HS-5 (cell line): ENCODE results near the gene GPR180.
A peak's percentile ranks its signal among the peaks of the same experiment; 100 is the strongest.

Experiments
- DNase-seq: peaks from one replicate; pipeline ENCODE4 v3.0.0-alpha.2; 2012; ENCODE audit warnings: low read depth

The GPR180 gene

DNA sequence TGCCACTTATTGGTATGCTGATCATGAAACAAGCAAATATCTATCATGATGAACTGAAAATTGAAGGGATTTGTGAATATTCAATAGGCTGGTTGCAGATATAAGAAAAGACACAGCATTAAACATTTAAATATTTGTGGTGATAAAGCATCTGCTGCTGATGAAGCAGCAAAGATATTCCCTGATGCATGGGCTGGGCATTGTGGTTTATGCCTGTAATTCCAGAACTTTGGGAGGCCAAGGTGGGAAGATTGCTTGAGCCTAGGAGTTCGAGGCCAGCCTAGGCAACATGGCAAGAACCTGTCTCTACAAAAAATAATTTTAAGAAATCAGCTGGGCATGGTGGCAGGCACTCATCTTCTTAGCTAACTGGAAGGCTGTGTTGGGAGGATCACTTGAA lies 54.5 kb downstream of the GPR180 start:
- DNase-seq: no peak

DNA sequence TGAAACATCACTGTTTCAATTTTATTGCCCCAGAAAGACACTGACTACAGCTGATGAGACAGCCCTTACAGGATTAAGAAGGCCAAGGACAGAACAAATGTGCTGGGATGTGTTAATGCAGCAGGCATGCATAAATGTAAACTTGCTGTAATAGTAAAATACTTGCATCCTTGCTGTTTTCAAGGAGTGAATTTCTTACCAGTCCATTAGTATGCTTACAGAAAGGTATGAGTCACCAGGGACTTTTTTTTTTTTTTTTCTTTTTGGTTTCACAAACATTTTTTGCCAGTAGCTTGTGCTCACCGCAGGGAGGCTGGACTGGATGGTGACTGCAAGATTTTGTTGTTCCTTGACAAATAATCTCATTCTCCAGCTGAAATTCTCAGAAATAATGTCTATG lies 55.1 kb downstream of the GPR180 start:
- DNase-seq: peak; percentile 65

DNA sequence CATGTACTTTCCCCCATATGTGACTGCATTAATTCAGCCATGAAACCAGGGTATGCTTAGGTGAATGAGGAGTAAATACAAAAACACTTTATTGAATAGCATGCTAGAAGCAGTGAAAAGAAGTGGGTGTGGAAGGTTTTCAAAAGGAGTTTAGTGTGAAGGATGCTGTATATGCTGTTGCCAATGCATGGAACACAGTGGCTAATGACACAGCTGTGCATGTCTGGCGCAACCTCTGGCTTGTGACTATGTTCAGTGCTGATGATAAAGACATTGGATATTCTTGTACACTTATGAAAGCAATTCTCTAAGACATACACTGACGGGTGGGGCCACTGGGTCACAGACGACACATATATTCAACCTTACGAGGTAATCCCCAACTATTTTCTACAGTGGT lies 55.5 kb downstream of the GPR180 start:
- peak; percentile 14 for DNase-seq

DNA sequence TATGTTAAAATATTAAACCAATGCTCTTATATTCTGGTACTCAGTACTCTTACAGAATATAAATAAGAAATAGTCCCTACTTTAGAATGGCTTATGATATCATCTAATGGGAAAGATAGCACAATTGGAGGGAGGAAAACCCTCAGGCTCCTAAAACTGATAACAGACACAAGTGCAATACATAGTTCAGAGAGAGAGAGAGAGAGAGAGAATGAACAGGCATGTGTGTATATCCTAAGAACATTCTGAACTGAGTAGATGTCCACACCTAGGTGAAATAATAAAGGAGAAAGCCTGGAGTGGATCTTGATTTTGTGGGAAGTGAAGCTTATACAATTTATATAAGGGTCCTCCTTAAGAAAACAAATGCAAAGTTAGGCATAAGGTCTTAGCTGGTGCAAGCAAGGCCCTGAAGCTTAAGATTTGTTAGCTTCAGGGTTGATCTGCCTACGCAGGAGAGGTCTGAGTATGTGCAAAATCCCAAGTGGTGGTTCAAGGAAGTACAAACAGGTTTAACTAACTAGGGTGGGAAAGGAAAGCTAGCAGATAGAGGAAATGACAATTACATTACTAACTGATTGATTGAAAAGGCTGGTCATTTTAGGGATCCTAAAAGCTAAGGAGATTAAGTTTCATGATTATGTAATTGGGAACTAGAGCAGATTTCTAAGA lies 57.4 kb downstream of the GPR180 start:
- DNase-seq: peak; percentile 9

DNA sequence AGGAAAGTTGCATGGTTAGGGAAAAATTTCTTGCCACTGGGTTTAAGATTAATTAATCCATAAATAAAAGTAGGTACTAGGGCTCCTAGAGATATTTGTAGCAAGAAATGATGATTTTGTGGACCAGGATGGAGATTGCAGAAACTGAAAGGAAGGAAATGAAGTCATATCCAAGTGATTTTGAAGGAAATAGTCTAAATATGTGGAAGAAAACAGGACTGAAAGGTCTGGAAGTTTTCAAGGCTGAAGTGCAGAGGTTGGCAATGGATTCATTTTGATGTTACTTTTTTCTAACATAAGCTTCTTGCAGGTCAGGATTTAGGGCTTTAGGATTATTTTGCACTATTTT lies 57.9 kb downstream of the GPR180 start:
- no peak for DNase-seq

DNA sequence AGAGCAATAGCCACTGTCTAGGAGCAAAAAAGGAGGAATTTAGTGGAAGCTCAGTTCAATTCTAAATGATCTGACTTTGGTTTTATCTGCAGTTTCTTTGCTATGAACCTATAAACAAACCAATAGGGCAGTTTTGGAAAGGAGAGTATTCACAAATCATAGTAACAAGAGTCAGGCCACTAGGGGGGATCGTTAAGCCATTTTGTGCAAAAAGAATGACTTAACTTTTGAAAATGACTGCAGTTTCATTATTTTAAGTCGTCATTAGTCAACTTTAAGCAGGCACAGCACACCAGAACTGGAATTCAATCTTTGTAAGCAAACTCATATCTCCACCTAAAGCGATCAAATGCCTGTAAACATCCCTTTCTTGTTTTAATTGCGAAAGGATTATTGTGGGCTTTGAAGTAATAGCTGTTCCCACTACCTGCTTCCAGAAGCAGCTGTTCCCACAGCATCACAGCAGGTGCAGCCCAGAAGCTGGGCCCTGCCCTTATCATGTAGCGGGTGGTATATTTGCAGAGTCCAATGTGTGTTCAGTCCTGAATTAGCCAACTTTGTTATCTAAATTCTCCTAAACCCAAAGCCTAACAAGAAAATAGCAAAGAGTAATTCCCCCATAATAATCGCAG lies 59.2 kb downstream of the GPR180 start:
- DNase-seq: no peak

DNA sequence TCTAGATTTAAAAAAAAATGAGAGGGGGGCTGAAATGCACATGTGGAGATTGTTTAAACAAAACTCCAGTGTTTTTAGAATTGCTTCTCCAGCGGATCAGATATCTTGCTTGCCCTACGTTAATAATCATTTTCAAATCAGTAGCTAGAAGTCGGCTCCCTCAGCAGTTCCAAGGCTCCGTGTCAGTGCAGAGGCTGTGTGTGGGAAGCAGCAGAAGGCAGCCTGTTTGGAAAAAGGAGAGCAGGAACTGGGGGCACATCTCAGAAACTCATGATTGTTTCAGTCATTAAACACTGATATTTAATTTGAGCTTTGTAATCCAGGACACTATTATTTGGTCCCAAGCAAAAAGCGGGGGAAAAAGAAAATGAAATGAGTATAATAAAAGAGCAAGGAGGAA lies 59.7 kb downstream of the GPR180 start:
- DNase-seq: no peak

DNA sequence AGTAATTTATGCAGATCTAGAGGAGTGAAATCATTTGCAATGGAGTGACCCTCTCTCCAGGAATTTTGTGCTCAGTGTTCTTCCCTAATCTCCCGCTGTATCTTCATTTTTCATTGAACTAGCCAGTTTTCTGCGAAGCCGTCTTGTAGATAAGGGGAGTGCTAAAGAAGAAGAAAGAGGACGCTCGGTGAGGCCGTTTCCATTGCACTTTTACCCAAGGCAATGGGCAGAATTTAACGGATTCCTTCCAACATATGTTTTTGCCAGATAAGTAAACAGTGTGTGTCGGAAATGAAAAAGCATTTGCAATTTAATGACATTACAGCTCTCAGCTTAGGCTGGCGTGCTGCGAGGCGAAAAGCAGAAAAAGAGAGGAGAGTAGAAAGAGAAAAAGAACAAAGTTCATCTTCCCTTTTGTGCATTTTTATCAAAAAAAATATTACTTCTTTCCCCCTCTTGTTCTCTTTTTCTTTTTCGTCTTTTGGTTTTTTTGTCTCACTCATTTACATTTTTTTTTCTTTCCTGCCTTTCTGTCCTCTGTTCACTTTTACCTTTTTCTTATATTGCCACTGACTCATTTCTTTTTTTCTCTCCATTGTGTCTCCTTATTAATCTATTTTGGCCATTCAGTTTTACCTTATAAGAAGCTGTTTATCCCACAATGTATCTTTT lies 60.8 kb downstream of the GPR180 start:
- DNase-seq: no peak

DNA sequence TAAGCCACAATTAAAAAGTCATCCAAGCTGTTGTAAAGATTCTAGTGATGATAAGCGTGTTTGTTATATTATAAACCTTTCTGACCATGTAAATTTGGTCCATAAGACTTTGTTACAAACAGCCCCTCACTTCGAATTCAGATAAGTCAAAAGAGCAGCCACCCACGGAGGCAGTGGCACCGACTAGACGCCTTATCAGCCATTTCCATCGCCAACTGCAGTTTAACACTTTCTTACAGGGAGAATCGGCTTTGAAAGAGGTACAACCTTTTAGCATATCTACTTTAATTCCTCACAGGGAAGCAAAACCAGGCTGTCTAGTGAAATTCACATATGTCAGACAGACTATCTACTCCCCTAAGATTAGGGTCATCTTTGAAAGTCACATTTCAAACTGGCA lies 63.2 kb downstream of the GPR180 start:
- no peak for DNase-seq

DNA sequence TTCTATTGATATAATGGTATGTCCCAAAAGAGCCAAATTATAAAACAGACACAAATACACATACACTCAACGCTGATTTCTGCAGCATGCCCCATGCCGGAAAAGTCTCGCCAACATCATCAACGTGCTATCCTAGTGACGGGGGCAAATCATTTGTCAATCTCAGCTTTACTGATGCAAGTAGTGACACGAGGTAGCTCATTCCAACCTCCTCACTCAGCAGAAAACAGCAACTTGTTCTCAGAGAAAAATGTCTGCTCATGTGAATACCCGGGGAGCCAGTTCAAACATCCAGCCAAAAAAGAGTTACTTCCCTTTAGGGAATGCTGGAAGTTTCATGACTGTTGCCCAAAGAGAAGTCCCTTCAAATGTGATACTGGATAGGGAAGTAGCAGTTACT lies 64.4 kb downstream of the GPR180 start:
- DNase-seq: no peak

DNA sequence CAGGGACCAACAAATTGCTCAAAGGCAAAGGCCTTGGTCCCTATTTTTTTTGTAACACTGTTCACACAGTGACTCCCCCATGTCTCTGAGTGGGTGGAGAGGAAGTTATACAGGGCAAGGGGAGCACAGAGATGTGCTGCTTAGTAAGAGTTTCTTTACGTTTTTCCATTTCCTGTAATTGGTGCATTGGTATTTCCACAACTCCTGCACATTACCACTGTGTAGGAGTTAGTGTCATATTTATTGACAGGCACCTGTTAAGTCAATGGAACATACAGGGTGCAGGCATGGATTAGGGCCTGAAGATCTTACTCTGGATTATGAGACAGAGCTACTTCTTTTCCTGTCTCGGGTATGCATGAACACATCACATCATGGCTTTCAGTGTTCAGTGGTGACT lies 65.5 kb downstream of the GPR180 start:
- DNase-seq: no peak

DNA sequence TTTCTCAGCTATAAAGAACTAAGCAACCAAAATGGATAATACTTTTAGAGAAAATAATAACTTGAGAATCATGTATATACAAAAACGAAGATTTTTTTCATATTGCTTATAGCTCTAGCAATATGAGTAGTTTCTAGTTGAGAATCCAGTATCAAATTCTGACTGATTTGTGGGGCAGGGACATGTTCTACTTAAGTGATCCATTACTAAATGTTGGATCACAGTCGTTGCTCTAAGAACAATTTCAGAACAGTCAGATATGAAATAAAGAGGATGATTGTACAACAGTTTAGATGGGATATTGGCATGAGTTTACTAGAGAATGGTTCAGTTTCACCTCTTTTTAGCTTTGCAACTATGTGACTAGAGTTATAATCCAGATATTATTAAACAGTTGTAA lies 70.7 kb downstream of the GPR180 start:
- DNase-seq: no peak

DNA sequence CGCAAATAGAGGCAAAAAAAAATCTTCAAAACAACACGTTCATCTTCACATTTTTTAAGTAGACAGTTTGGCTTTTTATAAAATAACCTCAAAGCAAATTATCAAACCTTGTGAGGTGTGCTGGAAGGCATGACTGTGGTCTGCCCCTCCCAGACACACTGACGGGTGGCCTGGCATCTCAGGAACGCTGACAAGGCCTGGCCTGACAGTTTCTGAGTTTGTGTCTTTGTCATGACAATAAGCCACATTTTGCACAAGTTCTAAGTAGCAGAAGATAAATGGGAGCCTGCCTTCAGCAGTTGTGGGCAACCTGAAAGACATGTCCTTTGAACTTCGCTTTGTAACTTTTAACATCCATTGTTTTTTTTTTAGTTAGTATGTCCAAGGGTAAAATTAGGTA lies 72.2 kb downstream of the GPR180 start:
- DNase-seq: no peak

DNA sequence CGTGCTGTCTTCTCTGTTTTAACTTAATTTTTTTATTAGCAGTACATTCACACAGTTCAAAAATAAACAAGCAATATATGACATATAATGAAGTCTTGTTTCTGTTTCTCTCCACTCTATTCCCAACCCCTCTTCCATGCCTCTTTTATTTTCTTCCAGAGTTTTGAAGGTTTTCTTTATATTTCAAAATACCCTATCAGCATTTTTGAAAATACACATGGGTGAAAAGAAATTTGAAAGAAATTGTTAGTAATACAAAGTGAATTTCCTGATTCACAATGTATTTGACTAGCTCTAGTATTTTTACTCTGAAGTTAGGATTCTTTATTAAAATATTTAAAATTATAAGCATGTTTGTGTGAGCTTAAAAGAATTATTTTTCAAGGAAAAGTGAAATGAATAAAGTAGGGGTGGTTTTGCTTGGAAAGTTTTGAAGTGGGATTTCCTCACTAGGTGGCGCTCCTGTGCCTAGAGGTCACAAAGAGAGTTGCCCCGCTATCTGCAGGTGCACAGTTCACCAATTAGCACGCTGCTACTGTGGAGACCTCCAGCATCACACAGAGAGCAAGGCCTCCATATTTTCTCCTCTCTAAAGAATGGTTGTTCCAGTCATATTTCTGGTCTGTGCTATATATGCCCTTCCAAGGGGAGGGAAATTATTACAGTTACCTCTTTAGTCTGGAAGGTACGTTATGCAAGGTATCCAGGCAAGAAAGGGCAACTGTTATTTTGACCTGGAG lies 73.1 kb downstream of the GPR180 start:
- no peak for DNase-seq

DNA sequence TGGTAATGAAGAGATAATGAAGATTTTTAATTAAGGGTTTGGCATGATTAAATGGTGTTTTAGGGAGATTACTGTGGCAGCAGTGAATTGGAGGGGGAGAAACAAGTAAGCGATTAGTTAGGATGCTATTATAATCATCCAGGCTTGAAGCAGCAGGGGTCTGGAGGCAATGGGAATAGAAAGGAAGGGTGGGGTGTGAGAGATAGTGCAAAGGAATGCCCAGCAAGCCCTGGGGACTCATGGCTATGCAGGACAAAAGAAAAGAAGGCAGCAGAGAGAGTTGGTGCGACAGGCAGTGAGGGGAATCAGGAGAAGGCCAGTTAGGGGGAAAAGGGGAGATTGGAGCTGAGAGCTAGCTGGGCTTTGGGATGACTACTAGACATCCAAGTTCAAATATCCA lies 76.1 kb downstream of the GPR180 start:
- no peak for DNase-seq

DNA sequence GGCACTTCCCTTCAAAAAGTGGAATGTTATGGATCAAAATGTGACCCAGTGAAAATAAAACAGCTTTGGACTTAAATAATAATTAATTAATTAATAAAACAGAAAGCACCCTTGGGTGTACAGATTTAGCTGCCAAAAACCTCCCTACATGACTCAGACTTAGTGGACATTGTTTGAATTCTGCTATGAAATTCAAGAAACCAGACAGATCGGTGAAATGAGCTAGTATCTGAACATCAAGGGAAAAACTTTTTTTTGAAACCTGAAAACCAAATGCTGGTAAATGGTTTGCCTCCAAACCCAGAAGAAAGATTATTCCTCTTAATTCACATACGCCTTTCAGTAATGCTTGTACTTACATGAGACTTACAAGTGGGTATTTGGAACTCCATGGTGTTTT lies 77.2 kb downstream of the GPR180 start:
- DNase-seq: no peak

DNA sequence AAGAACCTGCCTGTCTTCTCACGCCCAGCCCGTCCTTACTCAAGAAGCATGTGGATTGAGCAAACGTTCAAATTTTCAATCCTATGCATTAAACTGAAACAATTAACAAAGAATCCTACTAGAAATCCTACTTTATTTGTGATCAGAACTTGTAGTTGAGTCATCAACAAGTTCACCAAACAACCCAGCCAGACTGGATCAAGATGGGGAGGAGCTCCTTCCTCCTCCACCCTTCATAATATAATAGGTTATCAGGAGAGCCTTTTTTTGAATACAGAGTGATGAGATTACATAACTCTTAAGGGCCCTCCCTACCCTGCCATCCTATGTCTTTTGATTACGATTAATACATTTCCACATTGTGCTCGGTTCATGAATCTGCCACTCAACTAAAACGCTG lies 78.0 kb downstream of the GPR180 start:
- no peak for DNase-seq

DNA sequence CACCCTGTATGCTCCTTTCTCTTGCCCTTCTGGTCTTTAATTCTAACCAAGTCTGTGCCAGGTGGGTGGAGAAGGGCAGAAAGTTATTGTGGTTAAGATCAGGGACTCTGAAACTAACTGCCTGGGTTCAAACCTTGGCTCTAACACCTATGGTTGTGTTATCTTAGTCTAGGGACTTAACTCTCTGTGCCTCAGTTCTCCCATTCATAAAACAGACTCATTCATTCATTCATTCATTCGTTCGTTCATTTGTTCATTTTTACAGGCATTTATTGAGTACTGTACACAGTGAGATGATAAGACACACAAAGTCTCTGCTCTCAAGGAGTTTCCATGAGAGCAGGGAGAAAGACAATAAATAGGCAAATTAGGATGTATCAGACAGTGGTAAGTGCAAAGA lies 80.6 kb downstream of the GPR180 start:
- no peak for DNase-seq

DNA sequence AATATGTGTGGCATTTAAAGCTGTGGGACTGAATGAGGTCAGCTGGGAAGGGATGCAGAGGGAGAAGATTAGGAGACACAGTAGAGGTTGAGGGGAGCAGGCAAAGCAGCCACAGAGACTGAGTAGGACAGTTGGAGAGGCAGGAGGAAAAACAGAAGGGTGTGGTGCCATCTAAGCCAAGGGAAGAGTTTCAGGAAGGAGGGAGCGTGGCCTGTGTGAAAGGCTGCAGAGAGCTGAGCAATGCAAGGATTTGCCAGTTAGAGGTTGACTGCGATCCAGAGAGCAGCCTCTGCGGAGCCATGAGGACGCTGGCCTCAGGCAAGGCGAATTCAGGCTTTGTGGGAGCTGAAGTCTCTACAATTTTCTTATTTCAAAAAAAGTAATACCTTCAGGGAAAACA lies 81.8 kb downstream of the GPR180 start:
- DNase-seq: no peak
